ENCODE measurements around the gene TRIM58.

TRIM58 gene

GRCh38 chr1:247849616-247850015, 7.4 kb upstream of the TRIM58 start:
- no peak overlapping the region for H3K4me3 ChIP-seq (ENCODE audit: low read depth, low read length)
- no peak for DNase-seq (ENCODE audit: low read depth)
- TF ChIP-seq CTCF (IDR thresholded peaks at IDR 0.05; ENCODE audit: control insufficient read depth, extremely low read depth, insufficient read depth): no peak

DNA sequence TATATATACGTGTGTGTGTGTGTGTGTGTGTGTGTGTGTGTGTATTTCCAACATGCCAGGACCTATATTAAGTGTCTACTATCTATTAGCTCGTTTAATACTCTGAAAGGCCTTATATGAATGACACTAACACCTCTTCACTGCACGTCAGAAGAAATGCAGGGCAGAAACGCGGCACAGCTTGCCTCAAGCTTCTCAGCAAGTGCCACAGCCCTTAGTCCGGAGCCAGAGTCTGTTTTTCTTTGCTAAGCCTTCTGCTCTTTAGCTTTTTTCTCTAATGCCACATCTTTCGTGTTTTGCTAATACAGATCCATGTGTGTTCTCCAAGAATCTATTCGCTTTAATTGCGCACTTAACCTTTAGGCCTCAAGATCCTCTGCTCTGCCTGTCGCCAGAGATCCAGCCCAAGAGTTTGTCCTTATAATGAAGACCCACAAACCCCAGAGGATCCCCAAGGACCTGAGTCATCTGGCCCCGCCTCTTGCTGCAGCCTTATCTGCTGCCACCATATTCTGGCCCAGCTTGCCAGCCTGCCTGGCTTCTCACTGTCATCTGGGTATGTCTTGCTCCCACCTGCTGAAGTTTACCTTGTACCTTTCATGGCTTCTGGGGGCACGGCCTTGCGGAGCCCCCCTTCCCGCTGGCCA, 2.0 kb upstream of the TRIM58 start:
- H3K4me3 ChIP-seq (ENCODE audit: low read depth, low read length): no peak overlapping the region
- TF ChIP-seq CTCF (IDR thresholded peaks at IDR 0.05; ENCODE audit: control insufficient read depth, extremely low read depth, insufficient read depth): no peak
- no peak for DNase-seq (ENCODE audit: low read depth)

- no peak for DNase-seq (ENCODE audit: low read depth)
- TF ChIP-seq CTCF (IDR thresholded peaks at IDR 0.05; ENCODE audit: control insufficient read depth, extremely low read depth, insufficient read depth): no peak
- H3K4me3 ChIP-seq (ENCODE audit: low read depth, low read length): no peak overlapping the region
Measured at GRCh38 chr1:247855911-247856310, 1.1 kb upstream of the TRIM58 start.

DNA sequence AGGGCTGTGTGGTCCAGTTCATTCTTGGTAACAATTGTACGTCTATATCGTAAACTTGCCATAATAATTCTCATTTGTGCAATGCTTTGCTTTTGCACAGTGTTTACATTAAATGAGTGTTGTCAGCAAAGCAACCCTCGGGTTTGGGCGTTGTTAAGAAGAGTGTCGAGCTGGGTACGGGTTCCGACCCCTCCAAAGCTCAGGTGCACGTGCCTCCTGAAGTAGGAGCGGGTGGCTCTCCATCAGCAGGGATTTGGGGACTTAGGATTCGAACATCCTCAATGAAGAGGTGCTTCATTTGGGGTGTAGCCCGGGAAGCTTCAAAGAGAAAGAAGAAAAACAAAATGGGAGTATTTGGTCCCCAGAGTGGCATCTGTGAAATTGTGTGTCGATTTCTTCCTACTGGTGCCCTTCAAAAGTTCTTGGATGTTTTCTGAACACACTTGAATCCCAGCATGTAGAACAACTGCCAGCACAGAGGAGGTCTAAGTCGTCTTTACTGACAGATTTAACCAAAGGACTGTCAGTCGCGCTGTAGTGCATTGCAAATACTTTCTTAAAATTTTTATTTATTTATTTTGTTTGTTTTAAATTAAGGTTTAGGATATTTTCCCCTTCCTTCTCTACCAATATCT, 1.1 kb downstream of the TRIM58 start:
- no peak for DNase-seq (ENCODE audit: low read depth)
- H3K4me3 ChIP-seq (ENCODE audit: low read depth, low read length): no peak overlapping the region
- no peak for TF ChIP-seq CTCF (IDR thresholded peaks at IDR 0.05; ENCODE audit: control insufficient read depth, extremely low read depth, insufficient read depth)

DNA sequence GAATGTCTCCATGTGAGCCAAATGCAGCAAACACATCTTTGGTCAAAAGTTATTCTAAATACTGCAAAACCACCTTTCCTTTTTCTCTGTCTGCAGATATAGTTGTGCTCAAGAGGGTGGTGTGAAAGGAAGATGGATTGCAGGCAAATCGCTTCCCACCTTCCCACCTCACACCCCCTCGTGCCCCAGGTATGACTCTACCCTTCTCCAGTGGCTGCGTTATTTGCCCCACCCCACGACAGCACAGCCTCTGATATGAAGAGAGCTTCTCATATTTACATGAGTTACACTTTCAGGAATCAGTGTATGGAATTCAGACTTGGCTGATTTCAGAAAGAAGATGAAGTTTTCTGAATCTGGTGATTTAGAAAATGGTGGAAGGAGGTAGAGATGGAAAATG, 5.8 kb downstream of the TRIM58 start:
- no peak for TF ChIP-seq CTCF (IDR thresholded peaks at IDR 0.05; ENCODE audit: control insufficient read depth, extremely low read depth, insufficient read depth)
- DNase-seq (ENCODE audit: low read depth): no peak
- H3K4me3 ChIP-seq (ENCODE audit: low read depth, low read length): no peak overlapping the region

GRCh38 chr1:247864644-247865043, 7.7 kb downstream of the TRIM58 start:
- DNase-seq (ENCODE audit: low read depth): no peak
- TF ChIP-seq CTCF (IDR thresholded peaks at IDR 0.05; ENCODE audit: control insufficient read depth, extremely low read depth, insufficient read depth): no peak
- no peak overlapping the region for H3K4me3 ChIP-seq (ENCODE audit: low read depth, low read length)

DNA sequence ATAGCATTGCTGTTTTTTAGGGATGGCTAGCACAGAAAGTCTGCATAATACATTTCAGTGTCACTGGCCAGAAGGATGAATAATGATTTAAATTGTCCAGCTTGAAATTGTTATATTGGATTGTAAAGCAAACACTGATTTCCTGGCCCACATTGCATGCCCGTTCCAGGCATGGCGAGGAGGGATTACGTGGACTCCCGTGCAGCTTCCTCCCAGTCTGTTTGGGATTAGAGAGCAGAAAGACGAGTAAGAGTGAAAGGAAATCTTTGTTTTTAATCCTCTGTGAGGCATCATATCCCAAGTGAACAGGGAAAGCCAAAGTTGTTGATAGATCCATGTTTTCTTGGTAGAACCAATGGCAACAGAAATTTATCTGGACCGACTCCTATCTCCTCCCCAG, 8.4 kb downstream of the TRIM58 start:
- no peak for DNase-seq (ENCODE audit: low read depth)
- no peak for TF ChIP-seq CTCF (IDR thresholded peaks at IDR 0.05; ENCODE audit: control insufficient read depth, extremely low read depth, insufficient read depth)
- H3K4me3 ChIP-seq (ENCODE audit: low read depth, low read length): no peak overlapping the region

Data from LNCaP clone FGC (cell line).